ELR (cell line): ENCODE data around the gene COP1.
"Not testable (repeated sequence)": the region's sequence is repeated elsewhere in the genome, so short reads cannot be mapped to it uniquely, and the experiment has no call there.

Experiments used
- DNase-seq: peaks from one replicate; pipeline ENCODE4 v3.0.0-alpha.2; 2015; ENCODE audit warnings: low read depth

The COP1 gene

DNA sequence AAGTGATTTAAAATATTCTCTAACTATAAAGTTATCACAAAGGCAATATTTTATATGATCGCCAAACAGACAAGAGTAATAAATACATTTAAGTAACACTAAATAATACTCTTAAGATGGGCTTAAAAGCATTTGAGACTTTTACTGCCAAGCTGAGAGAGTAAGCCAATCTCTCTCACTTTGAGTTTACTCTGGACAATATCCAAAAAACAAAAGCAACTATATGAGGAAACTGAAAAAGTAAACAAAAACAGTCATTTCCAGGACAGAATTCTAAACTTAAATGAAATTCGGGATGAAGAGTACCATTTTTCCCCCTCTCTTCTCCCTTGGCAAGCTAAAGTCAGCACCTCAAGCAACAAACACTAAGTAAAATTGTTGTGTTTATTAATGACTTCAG, 173.2 kb downstream of the COP1 start:
- DNase-seq, result peak; percentile 58

- peak; percentile 65 for DNase-seq
Observed at GRCh38 chr1:176033474-176033873, 173.6 kb downstream of the COP1 start.

DNA sequence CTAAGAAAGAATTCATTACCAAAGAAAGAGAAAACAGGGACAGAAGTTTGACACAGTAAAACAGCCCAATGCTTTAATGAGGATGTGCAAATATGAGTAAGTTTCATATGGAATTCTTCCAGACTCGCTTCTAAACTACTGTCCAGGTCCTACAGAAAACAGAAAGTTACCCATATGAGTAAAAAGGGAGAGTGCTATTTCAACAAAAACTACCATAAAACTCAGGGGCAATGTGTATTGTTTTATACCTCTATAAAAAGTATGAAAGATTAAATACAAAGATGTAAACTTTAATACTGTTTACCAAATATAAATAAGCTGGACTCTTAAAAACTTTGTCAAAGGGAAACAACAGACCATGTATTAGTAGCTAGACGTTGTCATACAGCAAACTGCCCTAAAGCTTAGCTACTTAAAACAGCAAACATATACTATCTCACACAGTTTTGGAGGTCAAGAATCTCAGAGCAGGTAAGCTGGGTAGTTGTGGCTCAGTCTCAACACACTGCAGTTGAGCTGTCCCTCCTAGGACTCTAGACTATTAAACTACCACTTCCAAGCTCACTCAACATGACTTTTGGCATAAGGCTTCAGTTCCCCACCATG, 174.9 kb downstream of the COP1 start:
- DNase-seq, result no peak

DNA sequence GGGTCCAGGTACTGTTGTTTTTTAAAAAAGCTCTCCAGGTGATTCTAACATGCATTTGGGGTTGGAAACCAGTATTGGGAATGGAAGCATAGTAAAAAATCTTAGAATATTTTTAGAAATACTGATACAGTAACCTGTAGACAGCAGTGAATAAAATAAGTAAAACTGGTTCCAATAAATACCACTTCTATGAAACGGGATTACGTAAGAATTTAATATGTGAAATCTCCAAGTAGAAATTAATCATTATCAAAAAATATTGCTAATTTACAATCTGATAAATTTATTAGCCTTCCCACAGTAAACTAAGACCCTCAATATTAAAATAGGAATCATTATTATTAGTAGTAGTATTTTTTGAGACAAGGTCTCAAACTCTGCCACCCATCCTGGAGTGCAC, 177.5 kb downstream of the COP1 start:
- no peak for DNase-seq

DNA sequence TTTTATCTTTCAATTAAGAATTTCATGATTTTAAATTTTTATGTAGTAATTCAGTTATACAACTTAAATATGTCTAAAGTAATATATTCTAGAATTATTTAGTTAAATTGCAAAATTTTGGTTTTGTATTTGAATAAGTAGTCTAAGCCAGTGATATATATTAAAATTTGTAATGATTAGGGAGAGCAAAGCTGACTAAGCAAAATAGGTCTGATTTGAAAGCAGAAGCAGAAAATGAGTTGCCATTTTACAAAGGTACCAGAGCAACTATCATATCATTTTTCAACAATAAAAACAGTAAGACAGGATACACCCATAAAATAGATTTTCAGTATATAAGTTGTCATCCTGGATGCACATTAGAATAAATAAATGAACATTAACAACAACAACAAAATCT, 177.9 kb downstream of the COP1 start:
- no peak for DNase-seq

DNA sequence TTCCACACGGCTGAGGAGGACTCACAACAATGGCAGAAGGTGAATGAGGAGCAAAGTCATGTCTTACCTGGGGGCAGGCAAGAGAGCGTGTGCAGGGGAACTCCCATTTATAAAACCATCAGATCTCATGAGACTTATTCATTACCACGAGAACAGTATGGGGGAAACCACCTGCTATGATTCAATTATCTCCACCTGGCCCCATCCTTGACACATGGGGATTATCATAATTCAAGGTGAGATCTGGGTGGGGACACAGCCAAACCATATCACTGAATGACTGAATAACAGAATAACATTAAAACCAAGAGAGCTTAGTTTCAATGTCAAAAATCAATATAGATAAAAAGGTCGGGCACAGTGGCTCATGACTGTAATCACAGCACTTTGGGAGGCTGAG, 179.2 kb downstream of the COP1 start:
- not testable (repeated sequence) for DNase-seq

GRCh38 chr1:176022574-176022973, 184.5 kb downstream of the COP1 start:
- DNase-seq, result no peak

DNA sequence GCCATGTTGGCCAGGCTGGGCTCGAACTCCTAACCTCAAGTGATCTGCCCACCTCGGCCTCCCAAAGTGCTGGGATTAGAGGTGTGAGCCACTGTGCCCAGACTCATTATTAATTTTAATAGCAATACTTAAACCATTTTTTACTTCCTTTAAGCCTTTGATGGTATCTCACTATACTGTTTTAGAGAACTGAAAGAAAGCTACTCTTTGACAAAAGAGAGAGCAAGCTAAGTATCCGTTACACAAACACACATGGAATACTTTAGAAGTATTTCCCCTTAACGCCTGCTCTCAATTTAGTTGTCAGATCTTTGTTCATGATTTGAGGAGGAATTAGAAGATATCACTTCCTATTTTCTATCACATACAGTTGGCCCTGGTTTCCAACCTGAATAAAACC, 189.4 kb downstream of the COP1 start:
- DNase-seq, result no peak

GRCh38 chr1:176009951-176010350, 197.1 kb downstream of the COP1 start:
- DNase-seq, result no peak

DNA sequence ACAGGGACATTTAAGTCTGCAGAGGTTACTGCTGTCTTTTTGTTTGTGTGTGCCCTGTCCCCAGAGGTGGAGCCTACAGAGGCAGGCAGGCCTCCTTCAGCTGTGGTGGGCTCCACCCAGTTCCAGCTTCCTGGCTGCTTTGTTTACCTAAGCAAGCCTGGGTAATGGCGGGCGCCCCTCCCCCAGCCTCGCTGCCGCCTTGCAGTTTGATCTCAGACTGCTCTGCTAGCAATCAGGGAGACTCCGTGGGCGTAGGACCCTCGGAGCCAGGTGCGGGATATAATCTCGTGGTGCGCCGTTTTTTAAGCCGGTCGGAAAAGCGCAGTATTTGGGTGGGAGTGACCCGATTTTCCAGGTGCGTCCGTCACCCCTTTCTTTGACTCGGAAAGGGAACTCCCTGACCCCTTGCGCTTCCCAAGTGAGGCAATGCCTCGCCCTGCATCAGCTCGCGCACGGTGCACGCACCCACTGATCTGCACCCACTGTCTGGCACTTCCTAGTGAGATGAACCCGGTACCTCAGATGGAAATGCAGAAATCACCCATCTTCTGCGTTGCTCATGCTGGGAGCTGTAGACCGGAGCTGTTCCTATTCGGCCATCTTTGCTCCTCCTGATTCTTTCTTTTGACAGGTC, 199.2 kb downstream of the COP1 start:
- not testable (repeated sequence) for DNase-seq

DNA sequence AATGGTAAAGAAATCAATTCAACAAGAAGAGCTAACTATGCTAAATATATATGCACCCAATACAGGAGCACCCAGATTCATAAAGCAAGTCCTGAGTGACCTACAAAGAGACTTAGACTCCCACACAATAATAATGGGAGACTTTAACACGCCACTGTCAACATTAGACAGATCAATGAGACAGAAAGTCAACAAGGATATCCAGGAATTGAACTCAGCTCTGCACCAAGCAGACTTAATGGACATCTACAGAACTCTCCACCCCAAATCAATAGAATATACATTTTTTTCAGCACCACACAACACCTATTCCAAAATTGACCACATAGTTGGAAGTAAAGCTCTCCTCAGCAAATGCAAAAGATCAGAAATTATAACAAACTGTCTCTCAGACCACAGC, 212.4 kb downstream of the COP1 start:
- not testable (repeated sequence) for DNase-seq

DNA sequence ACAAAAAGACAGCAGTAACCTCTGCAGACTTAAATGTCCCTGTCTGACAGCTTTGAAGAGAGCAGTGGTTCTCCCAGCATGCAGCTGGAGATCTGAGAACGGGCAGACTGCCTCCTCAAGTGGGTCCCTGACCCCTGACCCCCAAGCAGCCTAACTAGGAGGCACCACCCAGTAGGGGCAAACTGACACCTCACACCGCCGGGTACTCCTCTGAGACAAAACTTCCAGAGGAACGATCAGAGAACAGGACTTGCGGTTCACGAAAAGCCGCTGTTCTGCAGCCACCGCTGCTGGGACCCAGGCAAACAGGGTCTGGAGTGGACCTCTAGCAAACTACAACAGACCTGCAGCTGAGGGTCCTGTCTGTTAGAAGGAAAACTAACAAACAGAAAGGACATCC, 214.3 kb downstream of the COP1 start:
- not testable (repeated sequence) for DNase-seq

GRCh38 chr1:175992202-175992601, 214.9 kb downstream of the COP1 start:
- not testable (repeated sequence) for DNase-seq

DNA sequence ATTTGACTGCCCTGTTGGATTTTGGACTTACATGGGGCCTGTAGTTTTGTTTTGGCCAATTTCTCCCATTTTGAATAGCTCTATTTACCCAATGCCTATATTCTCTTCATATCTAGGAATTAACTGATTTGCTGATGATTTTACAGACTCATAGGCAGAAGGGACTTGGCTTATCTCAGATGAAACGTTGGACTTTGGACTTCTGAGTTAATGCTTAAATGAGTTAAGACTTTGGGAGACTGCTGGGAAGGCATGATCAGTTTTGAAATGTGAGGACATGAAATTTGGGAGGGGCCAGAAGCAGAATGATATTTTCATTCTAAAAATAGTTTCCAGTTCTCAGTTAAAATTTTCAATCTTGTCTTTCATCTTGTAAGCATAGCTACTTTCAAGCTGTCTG, 222.3 kb downstream of the COP1 start:
- no peak for DNase-seq

GRCh38 chr1:175984057-175984812, 222.9 kb downstream of the COP1 start:
- no peak for DNase-seq

DNA sequence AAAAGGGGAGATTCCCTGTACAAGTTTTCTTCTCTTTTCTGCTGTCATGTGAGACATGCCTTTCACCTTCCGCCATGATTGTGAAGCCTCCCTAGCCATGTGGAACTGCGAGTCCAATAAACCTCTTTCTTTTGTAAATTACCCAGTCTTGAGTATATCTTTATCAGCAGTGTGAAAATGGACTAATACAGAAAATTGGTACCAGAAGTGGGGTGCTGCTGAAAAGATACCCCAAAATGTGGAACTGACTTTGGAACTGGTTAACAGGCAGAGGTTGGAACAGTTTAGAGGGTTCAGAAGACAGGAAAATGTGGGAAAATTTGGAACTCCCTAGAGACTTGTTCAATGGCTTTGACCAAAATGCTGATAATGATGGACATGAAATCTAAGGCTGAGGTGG, 223.7 kb downstream of the COP1 start:
- not testable (repeated sequence) for DNase-seq

GRCh38 chr1:175981128-175981527, 226.0 kb downstream of the COP1 start:
- no peak for DNase-seq

DNA sequence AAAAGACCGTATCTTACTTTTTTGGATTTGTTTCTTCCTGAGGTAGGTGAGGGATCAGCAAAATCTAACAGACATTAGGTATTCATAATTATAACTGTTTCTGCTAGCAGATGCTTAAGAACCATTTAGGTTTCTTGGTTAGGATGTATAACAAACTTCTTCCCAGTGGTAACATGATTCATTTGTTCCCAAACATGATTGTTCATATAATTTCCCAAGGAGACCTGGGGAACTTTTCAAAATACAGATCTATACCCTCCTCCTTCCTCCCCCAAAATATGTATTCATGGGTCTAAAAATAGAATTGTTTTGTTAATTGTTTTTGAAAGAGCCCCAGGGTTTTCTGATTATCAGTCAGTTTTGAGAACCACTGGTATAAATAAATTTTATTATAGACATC, 228.2 kb downstream of the COP1 start:
- no peak for DNase-seq

DNA sequence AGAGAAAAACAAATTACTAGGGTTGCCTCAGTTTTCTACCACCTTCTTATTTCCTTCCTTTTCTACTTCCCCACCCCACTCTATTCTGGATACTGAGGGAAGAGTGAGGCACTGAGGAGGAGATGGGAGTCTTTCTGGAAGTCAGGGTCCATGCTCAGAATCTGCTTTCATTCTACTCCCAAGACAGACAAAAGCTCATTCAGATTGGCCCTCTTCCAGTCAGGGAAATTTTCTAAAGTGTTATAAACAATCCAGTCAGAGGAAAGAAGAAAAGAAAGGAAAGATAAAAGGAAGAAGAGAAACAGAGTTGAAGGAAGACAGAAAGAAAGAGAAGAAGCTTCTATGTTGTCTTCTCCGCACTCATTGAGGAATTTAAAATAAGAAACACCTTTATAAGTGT, 228.6 kb downstream of the COP1 start:
- peak; percentile 14 for DNase-seq

GRCh38 chr1:175976865-175977642, 230.0 kb downstream of the COP1 start:
- DNase-seq, result peak; percentile 53

GRCh38 chr1:175969231-175969630, 237.9 kb downstream of the COP1 start:
- no peak for DNase-seq

DNA sequence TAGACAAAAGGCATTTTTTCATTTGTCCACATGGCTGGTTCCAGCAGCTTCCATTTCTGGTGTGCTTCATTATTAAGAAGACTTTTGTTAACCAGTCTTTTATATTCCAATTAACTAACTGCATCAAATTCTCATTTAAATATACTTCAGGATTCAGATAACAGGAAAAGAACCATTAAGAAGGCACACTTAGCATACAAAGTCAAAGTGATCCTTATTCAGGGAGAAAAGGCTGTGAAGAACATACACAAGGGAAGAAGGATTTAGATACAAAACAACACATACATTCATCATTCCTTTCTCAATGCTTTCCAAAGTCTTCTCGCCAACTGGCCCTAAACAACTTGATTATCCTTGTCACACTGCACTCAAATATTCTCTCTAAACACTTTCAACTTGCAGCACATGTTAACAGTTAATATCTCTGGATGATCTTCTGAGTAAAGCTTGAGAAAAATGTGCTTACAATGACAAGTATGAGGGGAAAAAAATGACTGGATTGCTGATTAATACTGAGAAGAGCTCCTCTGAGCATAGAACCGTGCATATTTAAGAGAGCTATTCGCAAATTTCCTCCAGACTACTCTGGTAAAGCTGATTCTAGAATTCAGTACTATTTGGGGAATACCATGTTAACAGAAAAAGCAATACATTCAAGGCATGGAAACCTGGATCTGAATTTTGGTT, 238.5 kb downstream of the COP1 start:
- DNase-seq, result no peak
